HG03039 (cell line): ENCODE results near the gene ZNF507.

Experiments used
- ATAC-seq: cut with Tn5 transposase; IDR thresholded peaks from one replicate; pipeline ENCODE4 v1.9.1; 2021; ENCODE audit warnings: mild to moderate bottlenecking, moderate library complexity; ENCODE audit not compliant: unreplicated experiment

ZNF507 gene

DNA sequence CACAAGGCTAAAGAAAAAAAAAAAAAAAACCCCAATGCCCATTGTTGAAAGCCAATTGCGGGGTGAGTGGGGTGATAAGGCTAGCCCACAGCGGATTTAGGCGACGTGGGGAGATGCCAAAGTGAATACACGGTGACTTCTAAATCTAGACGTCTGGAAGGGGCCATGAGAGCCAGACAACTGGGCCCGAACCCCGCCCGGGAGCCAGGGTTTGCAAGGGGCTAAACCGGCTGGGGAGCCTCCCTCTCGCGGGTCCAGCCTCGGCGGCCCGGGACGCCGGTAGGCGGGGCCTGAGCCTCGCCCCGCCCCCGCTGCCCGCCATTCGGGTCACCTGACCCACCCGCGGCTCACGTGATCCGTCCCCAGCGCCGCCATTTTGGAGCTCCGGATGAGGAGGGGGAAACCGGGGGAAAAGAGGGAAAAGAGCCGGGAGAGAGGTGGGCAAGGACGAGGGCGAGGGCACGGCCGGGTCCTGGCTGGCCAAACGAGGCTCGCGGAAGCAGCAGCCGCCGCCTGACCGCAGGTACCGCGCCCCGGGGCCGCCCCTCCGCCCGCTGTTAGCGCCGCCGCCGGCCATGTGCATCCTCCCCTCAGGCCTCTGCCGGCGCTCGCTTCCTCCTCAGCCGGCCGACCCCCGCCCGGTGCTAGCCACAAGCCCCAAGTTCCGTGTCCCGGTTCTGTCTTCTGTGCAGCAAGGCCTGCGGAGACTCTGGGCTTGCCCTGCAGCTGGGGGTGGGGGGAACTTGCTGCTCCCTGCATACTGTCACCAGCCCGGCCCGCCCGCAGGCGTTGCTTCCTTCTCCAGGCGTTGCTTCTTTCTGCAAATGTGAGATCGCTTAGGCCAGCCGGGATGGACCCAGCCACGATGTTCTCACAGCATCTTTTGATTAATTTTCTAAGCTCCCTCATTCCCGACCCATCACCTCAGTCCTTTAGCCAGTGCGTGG, at the start of gene ZNF507:
Gene ZNF507 (plus strand): TSS at position 350 of the 947 bp plus-strand sequence. CDS start 7,221 bp downstream, outside the sequence.
- ATAC-seq, result peak; percentile 81

DNA sequence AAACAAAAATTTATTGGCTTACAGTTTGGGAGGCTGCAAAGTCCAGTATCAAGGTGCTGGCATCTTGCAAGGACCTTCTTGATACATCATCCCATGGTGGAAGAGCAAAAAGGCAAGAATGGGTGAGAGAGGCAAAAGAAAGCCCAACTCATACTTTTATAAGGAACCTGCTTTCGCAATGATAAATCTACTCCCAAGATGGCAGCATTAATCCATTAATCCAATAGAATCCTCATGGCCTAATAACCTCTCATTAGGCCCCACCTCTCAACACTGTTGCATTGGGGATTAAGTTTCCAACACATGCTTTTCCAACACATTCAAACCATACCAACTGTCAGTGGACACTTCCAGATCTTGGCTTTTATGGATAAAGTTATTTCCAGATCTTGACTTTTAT, 48.7 kb upstream of the ZNF507 start:
- ATAC-seq, result no peak

DNA sequence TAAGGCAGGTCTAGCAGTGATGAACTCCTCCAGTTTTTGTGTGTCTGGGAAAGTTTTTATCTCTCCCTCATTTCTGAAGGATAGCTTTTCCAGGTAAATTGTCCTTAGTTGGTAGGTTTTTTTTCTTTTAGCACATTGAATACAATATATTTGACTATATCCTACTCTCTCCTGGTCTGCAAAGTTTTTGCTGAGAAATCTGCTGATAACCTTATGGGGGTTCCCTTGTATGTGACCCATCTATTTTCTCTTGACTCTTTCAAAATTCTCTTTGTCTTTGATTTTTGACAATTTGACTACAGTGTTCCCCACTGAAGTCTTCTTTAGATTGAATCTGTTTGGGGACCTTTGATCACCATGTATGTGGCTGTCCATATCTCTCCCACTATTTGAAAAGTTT, 42.6 kb upstream of the ZNF507 start:
- no peak for ATAC-seq

DNA sequence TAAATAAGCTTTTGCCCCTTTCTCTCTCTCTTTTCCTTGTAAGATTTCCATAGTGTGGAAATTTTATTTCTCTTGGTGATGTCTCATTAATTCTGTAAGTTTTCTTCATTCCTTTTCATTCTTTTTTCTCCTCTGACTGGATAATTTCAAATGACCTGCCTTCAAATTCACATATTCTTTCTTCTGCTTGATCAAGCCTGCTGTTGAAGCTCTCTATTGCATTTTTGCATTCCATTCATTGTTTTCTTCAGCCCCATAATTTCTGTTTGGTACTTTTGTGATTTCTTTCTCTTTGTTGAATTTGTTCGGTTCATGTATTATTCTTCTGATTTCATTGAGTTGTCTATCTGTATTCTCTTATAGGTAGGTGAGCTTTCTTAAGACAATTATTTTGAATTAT, 42.2 kb upstream of the ZNF507 start:
- no peak for ATAC-seq

DNA sequence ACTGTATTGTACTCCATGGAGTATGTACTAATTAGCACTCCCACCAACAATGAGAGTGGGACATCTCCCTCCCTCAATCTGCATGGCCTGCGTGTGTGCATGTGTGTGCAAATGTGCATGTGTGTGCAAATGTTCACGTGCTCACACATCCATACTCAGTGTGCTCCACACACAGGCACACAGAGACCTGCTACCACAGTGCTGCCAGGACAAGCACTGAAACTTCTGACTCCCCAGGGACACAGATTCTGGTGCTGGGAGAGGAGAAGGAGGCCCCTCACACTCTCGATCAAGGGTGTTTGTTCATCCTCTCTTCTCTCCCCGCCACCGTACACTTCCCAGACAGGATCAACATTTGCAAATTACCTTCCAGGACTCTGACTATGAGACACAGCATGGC, 37.8 kb upstream of the ZNF507 start:
- ATAC-seq, result no peak

DNA sequence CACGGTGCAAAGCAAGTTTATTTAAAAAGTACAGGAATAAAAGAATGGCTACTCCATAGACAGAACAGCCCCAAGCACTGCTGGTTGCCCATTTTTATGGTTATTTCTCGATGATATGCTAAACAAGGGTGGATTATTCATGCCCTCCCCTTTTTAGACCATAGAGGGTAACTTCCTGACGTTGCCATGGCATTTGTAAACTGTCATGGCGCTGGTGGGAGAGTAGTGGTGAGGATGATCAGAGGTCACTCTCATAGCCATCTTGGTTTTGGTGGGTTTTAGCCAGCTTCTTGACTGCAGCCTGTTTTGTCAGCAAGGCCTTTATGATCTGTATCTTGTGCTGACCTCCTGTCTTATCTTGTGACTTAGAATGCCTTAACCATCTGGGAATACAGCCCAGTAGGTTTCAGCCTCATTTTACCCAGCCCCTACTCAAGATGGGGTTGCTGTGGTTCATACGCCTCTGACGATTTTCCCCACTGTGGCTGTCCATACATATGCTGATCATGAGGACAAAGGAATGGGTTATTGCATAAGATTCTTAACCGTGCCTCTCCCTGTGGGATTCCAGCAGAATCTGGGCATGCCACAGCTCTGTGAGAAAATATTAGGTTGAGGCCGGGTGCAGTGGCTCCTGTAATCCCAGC, 36.9 kb upstream of the ZNF507 start:
- ATAC-seq, result no peak

DNA sequence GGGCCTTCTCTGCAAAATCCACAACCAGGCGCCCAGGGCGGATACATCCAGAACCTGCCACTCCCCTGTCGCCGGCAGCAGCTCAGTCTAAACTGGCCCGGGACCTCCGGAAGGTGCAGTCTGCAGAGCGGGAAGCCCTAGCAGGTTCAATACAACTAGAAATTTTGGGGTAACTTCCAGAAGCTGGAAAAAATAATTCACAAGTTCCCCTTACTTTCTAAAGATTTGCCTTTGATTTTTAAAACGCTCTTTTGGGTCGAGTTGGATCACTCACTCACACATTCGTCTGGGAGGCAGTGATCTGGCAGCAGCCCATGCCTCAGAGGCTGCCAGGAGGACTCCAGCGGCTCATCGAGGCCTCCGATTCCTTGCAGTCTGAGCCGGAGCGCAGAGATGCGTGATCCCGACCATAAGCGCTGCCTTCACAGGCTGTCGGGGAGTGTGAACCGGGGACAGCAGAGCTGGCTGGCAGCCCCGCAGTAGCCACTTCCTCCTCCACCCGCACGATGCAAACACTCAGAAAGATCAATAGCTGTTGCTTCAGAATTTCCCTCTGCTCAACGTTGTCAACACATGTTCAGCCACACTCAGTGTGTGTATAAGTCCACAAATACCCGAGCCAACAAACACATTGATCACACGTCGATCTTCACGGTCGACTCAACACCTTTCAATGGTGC, 35.6 kb upstream of the ZNF507 start:
- no peak for ATAC-seq

DNA sequence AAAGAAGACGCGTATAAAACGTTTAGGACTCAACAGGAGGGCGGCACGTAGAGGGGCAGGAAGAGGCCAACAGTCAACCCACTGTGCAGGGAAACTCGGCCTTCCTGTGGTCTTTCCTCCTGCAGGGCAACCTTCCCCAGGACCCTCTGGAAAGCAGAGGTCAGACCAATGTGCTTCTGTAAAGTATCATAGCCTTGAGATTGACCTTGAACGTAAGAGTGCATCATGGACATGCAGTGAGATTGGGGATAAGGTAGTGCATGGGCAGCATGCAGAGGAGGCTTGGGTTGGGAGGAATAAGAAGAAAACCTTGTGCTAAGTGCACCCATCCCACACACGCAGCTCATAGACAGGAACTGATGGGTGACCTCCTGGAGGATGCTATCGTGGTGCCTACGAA, 34.0 kb upstream of the ZNF507 start:
- no peak for ATAC-seq

DNA sequence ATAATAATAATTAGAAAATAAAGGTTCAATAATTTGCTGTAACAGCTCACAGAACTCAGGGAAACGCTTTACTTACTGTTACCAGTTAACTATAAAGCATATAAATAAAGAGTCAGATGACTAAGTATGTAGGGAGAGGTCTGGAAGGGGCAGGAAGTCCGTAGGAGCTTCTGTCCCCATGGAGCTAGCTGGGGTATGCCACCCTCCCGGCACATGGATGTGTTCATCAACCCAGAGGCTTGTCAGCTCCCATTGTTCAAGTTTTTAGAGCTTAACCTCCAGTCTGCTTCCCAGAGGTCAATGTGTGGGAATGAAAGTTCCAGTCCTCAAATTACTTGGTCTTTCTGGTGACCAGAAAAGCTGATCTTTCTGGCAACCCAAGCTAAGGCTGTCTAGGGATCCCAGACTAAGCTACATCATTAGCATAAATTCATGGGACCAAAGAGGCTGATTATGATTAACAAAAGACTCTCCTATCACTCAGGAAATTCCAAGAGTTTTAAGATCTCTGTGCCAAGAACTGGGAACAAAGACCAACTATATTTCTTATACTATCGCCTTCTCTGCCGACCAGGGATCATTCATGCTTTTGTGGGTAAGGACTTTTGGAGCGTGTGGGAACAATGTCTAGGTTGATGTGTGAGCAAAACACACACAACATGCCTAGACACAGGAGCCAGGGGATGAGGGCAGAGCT, 31.7 kb upstream of the ZNF507 start:
- ATAC-seq, result no peak

DNA sequence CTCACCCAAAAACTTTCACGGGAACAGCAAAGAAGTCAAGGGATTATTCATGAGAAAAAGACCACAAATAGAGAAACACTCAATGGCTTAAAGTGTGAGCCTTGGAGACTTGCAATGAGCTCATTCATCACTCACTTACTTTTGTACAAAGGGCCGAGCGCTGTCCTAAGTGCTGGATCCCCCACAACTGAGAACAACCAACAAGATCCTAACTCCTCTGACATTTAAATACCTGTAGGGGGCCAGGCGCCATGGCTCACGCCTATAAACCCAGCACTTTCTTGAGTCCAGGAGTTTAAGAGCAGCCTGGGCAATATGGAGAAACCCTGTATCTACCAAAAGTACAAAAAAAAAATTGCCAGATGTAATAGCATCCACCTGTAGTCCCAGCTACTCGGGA, 29.4 kb upstream of the ZNF507 start:
- no peak for ATAC-seq

DNA sequence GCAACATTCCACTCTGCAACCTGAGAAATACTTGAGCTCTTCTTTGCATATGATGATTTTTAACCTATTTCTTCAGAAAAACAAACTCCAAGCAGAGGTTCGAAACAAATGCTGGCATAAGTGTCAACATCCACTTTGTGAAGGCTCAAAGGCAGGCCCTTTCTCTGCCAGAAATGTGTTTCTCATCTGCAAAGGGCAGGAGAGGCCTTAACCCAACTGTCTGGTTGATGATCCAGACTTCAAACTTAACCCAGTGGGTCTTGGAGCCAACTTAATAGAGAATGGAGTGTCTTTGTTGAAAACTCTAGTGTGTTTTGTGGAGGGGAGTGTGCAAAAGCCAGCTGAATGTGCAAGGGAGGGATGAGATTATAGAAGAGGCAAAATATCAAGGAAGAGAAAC, 28.3 kb upstream of the ZNF507 start:
- no peak for ATAC-seq

DNA sequence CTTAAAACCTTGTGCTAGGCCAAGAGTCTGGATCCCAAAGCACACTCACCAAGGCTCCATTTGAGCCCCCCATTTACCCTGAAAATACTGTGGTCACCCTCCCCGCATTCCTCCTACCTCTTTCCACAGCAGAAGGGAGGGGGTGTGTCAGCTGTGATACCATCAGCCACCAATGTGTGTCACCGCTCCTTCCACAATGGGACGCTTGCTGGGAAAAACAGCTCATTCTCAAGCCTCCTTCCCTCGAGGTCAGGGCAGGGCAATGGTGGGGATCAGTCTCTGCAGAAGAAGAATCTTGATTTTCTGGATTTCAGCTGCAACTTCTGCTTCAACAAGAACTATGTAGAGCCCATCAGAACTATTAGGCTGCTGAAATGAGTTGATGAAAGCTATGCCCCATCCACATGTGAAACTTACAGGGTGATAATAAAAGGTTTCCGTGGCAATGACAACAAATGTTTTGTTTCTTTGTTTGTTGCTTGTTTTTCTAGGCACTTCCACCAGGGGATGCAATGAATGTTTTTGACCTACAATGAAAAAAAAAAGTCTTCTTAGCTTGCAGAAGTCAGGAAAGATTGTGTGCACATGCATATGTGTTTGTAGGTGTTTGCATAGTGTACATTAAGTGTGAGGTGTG, 26.4 kb upstream of the ZNF507 start:
- no peak for ATAC-seq

DNA sequence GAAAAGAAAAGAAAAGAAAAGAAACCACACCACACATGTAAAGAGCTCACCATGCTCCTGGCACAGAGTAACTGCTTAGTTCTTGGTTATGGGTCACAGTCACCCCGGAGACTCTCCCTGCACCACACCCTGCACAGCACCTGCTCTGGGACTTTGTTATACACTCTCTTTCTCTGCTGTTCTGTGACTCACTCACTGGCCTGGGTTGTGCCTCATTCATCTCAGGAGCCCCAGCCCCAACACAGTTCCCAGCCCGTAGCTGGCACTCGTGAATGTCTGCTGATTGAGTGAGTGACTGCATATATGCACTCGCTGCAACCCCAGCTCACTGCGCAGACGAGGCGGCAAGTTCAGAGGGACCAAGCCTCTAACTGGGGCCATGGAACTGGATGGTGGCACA, 22.9 kb upstream of the ZNF507 start:
- ATAC-seq, result no peak

DNA sequence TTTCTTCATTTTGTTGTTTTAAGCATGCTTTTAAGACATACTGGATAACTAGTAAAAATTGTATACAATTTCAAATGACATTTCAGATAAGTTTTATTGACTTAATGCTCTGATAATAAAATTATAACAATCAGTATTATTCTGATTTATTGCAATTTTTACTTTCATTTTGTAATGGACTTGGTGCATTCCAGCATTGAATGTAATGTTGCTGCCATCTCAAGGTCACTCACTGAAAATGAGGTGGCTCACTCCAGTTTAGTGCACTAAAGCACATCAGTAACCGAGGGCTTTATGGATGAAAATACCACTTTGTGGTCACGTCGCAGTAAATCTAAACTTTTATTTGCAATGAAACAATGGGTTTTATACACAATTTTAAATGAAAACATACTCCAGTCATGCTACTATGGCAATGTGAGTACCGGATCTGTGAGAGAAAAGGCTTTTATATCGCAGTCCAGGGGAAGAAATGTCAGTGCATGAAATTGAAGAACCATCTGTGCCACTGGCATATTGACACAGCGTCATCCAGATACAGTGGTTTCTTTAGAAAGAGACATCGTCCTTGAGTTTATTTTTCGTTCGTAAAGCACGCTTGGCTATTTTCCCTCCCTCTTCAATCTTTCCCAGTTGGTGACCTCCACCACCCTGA, 20.7 kb upstream of the ZNF507 start:
- ATAC-seq, result no peak

DNA sequence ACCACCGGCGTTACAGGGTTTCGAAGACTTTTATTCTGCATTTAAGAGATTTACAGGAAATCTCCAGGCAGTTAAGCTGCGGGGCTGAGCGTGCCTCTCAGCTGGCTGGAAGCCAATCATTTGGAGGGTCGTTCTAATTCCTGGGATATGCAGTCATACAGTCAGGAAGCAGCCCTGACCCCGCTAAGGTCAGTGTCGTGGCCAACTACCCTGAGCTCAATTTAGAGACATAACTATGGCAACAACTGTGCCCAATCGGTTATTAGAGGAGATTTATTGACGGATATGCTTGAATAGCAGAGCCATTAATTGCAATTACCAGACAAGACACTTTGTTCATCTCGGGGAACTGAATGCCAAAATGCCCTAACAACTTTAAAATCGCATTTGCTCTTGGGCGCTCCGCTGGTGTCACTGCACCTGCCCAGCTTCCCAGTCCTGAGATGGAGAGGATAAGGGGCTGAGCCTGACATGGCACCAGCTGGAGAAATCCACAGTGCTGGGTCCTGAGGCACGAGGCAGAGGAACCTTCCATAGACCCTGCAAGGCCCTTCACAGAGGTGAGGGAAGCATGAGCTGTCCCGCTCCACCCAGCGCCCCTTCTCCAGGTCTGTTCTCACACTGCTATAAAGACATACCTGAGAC, 15.1 kb upstream of the ZNF507 start:
- no peak for ATAC-seq

DNA sequence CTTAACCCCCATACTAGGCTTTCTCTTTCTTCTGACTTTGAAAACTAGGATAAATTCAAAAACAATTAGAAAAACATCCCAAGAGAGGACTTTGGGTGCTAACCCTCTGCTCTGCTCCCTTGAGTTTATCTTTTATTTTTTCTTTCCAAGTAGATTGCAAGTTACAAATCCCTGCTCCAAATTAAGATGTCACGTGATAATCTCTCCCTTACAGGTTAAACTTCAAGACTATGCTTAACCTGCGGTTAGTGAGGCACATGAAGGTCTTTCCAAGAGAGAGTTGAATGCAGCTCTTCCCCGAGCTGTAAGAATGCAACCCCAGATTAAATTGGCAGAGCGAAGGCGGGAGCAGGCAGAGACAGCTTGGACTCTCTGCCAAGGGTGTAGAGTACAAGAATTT, 12.2 kb upstream of the ZNF507 start:
- ATAC-seq, result no peak

DNA sequence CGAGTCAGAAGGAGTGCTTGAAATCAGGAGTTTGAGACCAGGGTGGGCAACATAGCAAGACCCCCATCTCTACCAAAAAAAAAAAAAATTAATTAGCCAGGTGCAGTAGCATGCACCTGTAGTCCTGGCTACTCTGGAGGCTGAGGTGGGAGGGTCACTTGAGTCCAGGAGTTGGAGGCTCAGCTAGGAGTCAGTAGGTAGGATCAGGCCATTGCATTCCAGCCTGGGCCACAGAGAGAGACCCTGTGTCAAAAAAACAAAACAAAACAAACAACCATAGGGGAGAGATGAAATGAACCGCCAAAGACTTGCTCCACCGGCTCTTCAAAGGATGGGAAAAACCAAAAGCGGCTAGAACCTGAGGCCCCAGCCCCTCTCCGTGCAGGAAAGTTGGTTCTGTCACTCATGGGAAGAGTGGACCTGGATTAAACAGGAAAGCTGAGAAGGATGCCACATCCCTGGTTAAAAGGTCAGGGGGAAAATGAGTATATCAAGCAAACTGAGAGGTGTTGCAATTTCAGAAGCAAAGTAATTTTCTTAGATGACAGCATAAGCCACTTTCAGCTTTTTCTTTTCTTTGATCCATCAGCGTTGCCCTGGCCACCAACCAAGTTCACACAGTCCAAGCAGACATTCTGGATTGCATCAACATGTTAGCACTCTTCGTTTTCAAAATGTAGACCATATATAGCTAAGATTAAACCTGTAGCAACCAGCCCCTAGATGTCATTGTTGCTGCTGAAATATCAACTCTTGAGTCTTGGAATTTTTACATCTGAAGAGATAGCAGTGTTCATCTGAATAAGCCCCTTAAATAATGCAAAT, 8.9 kb upstream of the ZNF507 start:
- ATAC-seq, result no peak

DNA sequence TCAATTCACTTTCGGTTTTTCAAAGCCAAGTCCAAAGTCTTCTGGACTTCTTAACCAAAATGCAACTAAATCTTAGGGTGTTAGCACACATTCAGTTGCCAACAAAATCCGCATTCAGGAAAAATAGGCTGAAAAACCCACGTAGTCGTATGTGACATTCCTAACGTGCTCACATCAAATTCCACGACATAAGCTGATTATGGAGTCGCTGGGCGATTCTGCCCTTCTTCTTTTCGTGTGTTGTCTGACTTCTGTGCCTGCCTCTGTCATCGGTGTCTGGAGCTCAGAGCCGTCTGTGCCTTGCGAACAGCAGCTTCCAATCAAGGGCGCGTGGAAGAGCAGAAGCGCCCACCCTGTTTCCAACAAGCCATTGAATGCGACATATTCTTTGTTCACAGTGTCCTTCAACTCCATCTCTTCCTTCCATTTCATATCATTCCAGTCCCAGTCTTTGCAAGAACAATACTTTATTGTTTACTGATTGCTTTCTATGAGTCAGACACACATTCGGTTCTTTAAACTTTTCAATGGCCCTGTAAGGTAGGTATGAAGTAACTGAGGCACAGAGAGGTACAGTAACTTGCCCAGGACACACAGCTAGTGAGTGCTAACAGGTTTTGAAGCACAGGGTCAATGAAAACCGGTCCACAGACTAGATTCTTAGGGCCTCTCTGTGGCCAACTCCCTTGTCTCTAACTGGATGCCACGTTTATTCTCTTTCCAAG, 8.2 kb upstream of the ZNF507 start:
- no peak for ATAC-seq
